ENCODE results near the gene ADCYAP1R1. TPM values are rescaled to one million over a fixed set of nuclear protein-coding genes. Genes with fewer than 3 reads are reported as not detected.
A peak's percentile ranks its signal among the peaks of the same experiment; 100 is the strongest.

The ADCYAP1R1 gene
- polyA plus RNA-seq, 1 experiment: not detected

- peaks cover 11% of the 10 kb centered on the region for H3K27me3 ChIP-seq (ENCODE audit: control insufficient read depth, insufficient read depth, low read length)
- no peak overlapping the region for H3K27ac ChIP-seq (ENCODE audit: low read depth, low read length)
- no peak for DNase-seq (ENCODE audit: low read depth, low spot score)
- no peak overlapping the region for H3K4me3 ChIP-seq (ENCODE audit: low read depth, low read length)
- no peak for TF ChIP-seq CTCF (IDR thresholded peaks at IDR 0.05; ENCODE audit: low read depth, low read length)
- ChIA-PET POLR2A (no interaction called here), CTCF (no interaction called here)
- no peaks in the 10 kb centered on the region; the same call in 1 of the 2 replicates for H3K9me3 ChIP-seq (ENCODE audit: control insufficient read depth, insufficient read depth, low read length)
These were observed 18.3 kb upstream of the ADCYAP1R1 start for GRCh38 chr7:31033674-31034300.

GRCh38 chr7:31036924-31037323, 15.2 kb upstream of the ADCYAP1R1 start:
- POLR2A ChIA-PET: no interaction called here

GRCh38 chr7:31043051-31043471, 9.0 kb upstream of the ADCYAP1R1 start:
- peaks cover 7% of the 10 kb centered on the region for H3K27me3 ChIP-seq (ENCODE audit: control insufficient read depth, insufficient read depth, low read length)

More at GRCh38 chr7:31036924-31037323, 15.2 kb upstream of the ADCYAP1R1 start:
- peaks cover 11% of the 10 kb centered on the region for H3K27me3 ChIP-seq (ENCODE audit: control insufficient read depth, insufficient read depth, low read length)
- DNase-seq (ENCODE audit: low read depth, low spot score): no peak
- CTCF ChIA-PET: no interaction called here
- H3K4me3 ChIP-seq (ENCODE audit: low read depth, low read length): no peak overlapping the region
- H3K9me3 ChIP-seq (ENCODE audit: control insufficient read depth, insufficient read depth, low read length): no peaks in the 10 kb centered on the region
- H3K27ac ChIP-seq (ENCODE audit: low read depth, low read length): no peak overlapping the region
- no peak for TF ChIP-seq CTCF (IDR thresholded peaks at IDR 0.05; ENCODE audit: low read depth, low read length)

GRCh38 chr7:31044529-31044928, 7.6 kb upstream of the ADCYAP1R1 start:
- ChIA-PET CTCF (no interaction called here), POLR2A (no interaction called here)
- Histone ChIP-seq H3K4me3 (ENCODE audit: low read depth, low read length) (no peak overlapping the region), H3K9me3 (ENCODE audit: control insufficient read depth, insufficient read depth, low read length) (no peaks in the 10 kb centered on the region), H3K27ac (ENCODE audit: low read depth, low read length) (peak overlapping the region; percentile 11), H3K27me3 (ENCODE audit: control insufficient read depth, insufficient read depth, low read length) (peaks cover 7% of the 10 kb centered on the region)
- no peak for DNase-seq (ENCODE audit: low read depth, low spot score)
- TF ChIP-seq CTCF (IDR thresholded peaks at IDR 0.05; ENCODE audit: low read depth, low read length): no peak

More at GRCh38 chr7:31043051-31043471, 9.0 kb upstream of the ADCYAP1R1 start:
- TF ChIP-seq CTCF (IDR thresholded peaks at IDR 0.05; ENCODE audit: low read depth, low read length): no peak
- DNase-seq (ENCODE audit: low read depth, low spot score): no peak
- POLR2A ChIA-PET: no interaction called here
- H3K27ac ChIP-seq (ENCODE audit: low read depth, low read length): no peak overlapping the region
- H3K4me3 ChIP-seq (ENCODE audit: low read depth, low read length): no peak overlapping the region
- no peaks in the 10 kb centered on the region for H3K9me3 ChIP-seq (ENCODE audit: control insufficient read depth, insufficient read depth, low read length)
- CTCF ChIA-PET: no interaction called here

GRCh38 chr7:31046723-31047122, 5.4 kb upstream of the ADCYAP1R1 start:
- no peak for DNase-seq (ENCODE audit: low read depth, low spot score)
- no peak for TF ChIP-seq CTCF (IDR thresholded peaks at IDR 0.05; ENCODE audit: low read depth, low read length)
- Histone ChIP-seq H3K9me3 (ENCODE audit: control insufficient read depth, insufficient read depth, low read length) (no peaks in the 10 kb centered on the region), H3K27me3 (ENCODE audit: control insufficient read depth, insufficient read depth, low read length) (peaks cover 25% of the 10 kb centered on the region), H3K27ac (ENCODE audit: low read depth, low read length) (no peak overlapping the region), H3K4me3 (ENCODE audit: low read depth, low read length) (no peak overlapping the region)
- POLR2A ChIA-PET: no interaction called here
- CTCF ChIA-PET: no interaction called here
